ENCODE data around the gene SMIM38.
"Not testable (repeated sequence)": the region's sequence is repeated elsewhere in the genome, so short reads cannot be mapped to it uniquely, and the experiment has no call there.

SMIM38 gene

GRCh38 chr11:69141742-69142141, 14.0 kb upstream of the SMIM38 start:
- DNase-seq = no peak

GRCh38 chr11:69142895-69143294, 12.8 kb upstream of the SMIM38 start:
- no peak for DNase-seq

- no peak for DNase-seq
These were observed 11.3 kb upstream of the SMIM38 start for GRCh38 chr11:69144316-69145049.

- DNase-seq = no peak
These were observed 10.7 kb upstream of the SMIM38 start for GRCh38 chr11:69145050-69145380.

- no peak for DNase-seq
These were observed 7.4 kb upstream of the SMIM38 start for GRCh38 chr11:69148377-69148762.

GRCh38 chr11:69148806-69149205, 6.9 kb upstream of the SMIM38 start:
- DNase-seq = no peak

- not testable (repeated sequence) for DNase-seq
These were observed 6.2 kb upstream of the SMIM38 start for GRCh38 chr11:69149338-69150045.

- no peak for DNase-seq
These were observed 5.6 kb upstream of the SMIM38 start for GRCh38 chr11:69150175-69150574.

- DNase-seq = no peak
These were observed 3.9 kb upstream of the SMIM38 start for GRCh38 chr11:69151836-69152235.

GRCh38 chr11:69152733-69153421, 2.9 kb upstream of the SMIM38 start:
- no peak for DNase-seq

GRCh38 chr11:69153661-69154060, 2.1 kb upstream of the SMIM38 start:
- no peak for DNase-seq

GRCh38 chr11:69154211-69154913, 1.4 kb upstream of the SMIM38 start:
- no peak for DNase-seq

- no peak for DNase-seq
These were observed 815 bp upstream of the SMIM38 start for GRCh38 chr11:69154938-69155301.

GRCh38 chr11:69156235-69156639, 502 bp downstream of the SMIM38 start:
- DNase-seq = no peak

GRCh38 chr11:69156673-69157155, 979 bp downstream of the SMIM38 start:
- no peak for DNase-seq

GRCh38 chr11:69157156-69157821, 1.6 kb downstream of the SMIM38 start:
- no peak for DNase-seq

- no peak for DNase-seq
These were observed 2.1 kb downstream of the SMIM38 start for GRCh38 chr11:69157822-69158231.

GRCh38 chr11:69158301-69159149, 2.8 kb downstream of the SMIM38 start:
- DNase-seq = no peak

- DNase-seq = no peak
These were observed 3.6 kb downstream of the SMIM38 start for GRCh38 chr11:69159150-69159852.

- no peak for DNase-seq
These were observed 4.8 kb downstream of the SMIM38 start for GRCh38 chr11:69160296-69161116.
